NT2/D1 (cell line): ENCODE data around the gene MPIG6B.

Experiments
- DNase-seq: peaks from one replicate; pipeline ENCODE4 v3.0.0-alpha.2; 2011; ENCODE audit warnings: low read depth, low spot score
- H3K27me3 ChIP-seq: 2 replicates; pipeline ENCODE4 v1.6.0; 2011; ENCODE audit warnings: mild to moderate bottlenecking; ENCODE audit not compliant: insufficient read length, insufficient read depth
- H3K36me3 ChIP-seq: 2 replicates; pipeline ENCODE4 v1.6.1; 2011; ENCODE audit warnings: mild to moderate bottlenecking, low read length, mixed read lengths; ENCODE audit not compliant: insufficient read depth, insufficient read length
- H3K4me1 ChIP-seq: 2 replicates; pipeline ENCODE4 v1.5.1; 2011; ENCODE audit not compliant: insufficient read depth, insufficient read length
- H3K4me3 ChIP-seq: 2 replicates; pipeline ENCODE4 v1.5.1; 2011; ENCODE audit warnings: low read depth; ENCODE audit not compliant: insufficient read length
- H3K9ac ChIP-seq: 2 replicates; pipeline ENCODE4 v1.6.0; 2011; ENCODE audit warnings: low read depth; ENCODE audit not compliant: insufficient read length
- H3K9me3 ChIP-seq: 2 replicates; pipeline ENCODE4 v1.5.1; 2011; ENCODE audit warnings: mild to moderate bottlenecking, low read length; ENCODE audit not compliant: insufficient read depth
- SUZ12 ChIP-seq: IDR thresholded peaks from 2 replicates; pipeline ENCODE4 v1.6.1; 2011; ENCODE audit not compliant: insufficient read length, insufficient read depth; ENCODE audit errors: extremely low read depth
- YY1 ChIP-seq: IDR thresholded peaks from 2 replicates; pipeline ENCODE4 v1.6.1; 2011; ENCODE audit not compliant: insufficient read length, insufficient read depth
- ZNF274 ChIP-seq: IDR thresholded peaks from 2 replicates; pipeline ENCODE4 v1.6.1; 2011; ENCODE audit warnings: mild to moderate bottlenecking, low read depth, low read length

The MPIG6B gene

GRCh38 chr6:31717499-31718222 lies 5.5 kb upstream of the MPIG6B start:
- DNase-seq = no peak
- Histone ChIP-seq H3K4me1 (peaks cover 6% of the 10 kb centered on the region), H3K9me3 (no peaks in the 10 kb centered on the region), H3K27me3 (no peaks in the 10 kb centered on the region), H3K4me3 (no peak overlapping the region), H3K36me3 (no peaks in the 10 kb centered on the region), H3K9ac (no peak overlapping the region)
- TF ChIP-seq ZNF274 (no peak), YY1 (no peak), SUZ12 (no peak)

DNA sequence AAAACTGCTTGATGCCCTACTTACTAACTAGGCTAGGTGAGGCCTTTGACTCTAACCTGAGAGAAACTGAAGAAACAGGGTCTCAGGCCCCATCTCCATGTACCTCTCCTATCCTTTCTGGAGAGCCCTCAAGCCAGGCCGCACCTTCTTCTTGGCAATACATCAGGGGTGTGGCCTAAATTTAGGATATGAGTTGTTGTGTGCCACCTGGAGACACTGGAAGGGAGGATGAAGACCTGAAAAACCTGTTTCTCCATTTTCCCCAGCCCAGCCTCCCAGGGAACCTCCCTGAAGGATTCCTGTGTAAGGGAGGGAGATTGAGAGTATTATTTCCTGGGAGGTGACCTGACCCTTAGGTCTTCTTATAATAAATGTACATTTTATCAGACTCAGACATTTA lies 4.9 kb upstream of the MPIG6B start:
- H3K4me1 ChIP-seq = peaks cover 6% of the 10 kb centered on the region
- no peak overlapping the region for H3K9ac ChIP-seq
- no peak overlapping the region for H3K4me3 ChIP-seq
- no peaks in the 10 kb centered on the region for H3K9me3 ChIP-seq
- no peak for DNase-seq
- no peaks in the 10 kb centered on the region for H3K36me3 ChIP-seq
- no peaks in the 10 kb centered on the region for H3K27me3 ChIP-seq
- TF ChIP-seq ZNF274 (no peak), SUZ12 (no peak), YY1 (no peak)

DNA sequence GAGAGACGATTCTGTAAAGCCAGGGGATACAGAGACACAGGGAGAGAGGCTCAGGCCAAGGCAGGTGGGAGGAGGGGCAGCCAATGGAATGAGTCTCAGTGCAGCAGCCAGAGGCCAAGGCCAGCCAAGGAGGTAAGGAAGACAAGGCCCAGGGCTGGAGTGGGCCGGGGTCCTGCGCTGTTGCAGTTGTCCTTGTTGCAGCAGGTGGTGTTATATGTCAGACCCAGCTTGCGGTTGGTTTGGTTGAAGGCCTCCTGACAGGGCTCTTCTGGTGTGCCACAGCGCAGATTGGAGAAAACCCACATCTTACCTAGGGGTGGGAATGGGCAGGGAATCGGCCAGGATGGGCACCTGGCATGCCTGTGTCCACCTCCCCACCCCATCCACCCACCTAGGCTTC lies 4.2 kb upstream of the MPIG6B start:
- H3K36me3 ChIP-seq = peaks cover under 1% of the 10 kb centered on the region
- TF ChIP-seq SUZ12 (no peak), ZNF274 (no peak), YY1 (no peak)
- H3K9me3 ChIP-seq = no peaks in the 10 kb centered on the region
- no peak overlapping the region for H3K4me3 ChIP-seq
- peaks cover 6% of the 10 kb centered on the region for H3K4me1 ChIP-seq
- DNase-seq = no peak
- H3K27me3 ChIP-seq = no peaks in the 10 kb centered on the region
- no peak overlapping the region for H3K9ac ChIP-seq

GRCh38 chr6:31720196-31720770 lies 2.9 kb upstream of the MPIG6B start:
- H3K4me3 ChIP-seq = no peak overlapping the region
- DNase-seq = no peak
- H3K9ac ChIP-seq = no peak overlapping the region
- H3K36me3 ChIP-seq = peaks cover 2% of the 10 kb centered on the region
- no peaks in the 10 kb centered on the region for H3K4me1 ChIP-seq
- H3K27me3 ChIP-seq = no peaks in the 10 kb centered on the region
- H3K9me3 ChIP-seq = no peaks in the 10 kb centered on the region
- TF ChIP-seq ZNF274 (no peak), SUZ12 (no peak), YY1 (no peak)

DNA sequence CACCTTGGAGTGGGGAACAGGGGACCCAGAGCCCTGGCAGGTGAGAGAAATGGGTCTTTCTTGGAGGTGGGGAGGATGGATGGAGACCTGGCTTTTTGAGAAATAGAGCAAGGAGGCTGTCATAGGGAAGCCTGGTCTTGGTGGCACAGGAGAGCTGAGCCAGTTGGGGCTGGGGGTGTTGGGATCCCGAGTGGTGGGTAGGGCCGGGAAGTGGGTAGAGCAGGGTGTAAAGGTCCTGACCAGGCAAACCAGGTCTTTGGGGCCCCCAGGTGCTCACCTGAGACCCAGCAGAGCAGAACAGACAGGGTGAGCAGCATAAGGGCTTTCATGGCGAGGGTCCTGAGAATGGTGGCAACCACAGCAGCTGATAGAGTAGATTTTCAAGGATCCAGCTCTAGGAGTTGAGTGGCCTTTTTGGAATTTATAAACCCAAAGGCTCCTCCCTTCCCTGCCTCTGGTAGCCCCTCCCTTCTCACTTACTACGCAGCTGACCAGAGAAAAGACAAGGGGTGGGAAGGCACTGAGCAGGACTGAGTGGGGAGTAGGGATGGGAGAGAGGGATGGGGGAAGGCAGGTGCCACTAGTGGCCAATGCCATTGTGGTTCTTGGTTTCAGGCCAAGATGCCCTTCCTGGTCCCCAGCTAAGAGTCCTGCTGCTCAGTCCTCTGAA lies 1.7 kb upstream of the MPIG6B start, which contains the start of gene LY6G6C:
Gene LY6G6C, minus strand, starts transcription at position 396 of the 670 bp plus-strand sequence. Its CDS starts 67 bp downstream, at position 329.
- Histone ChIP-seq H3K27me3 (no peaks in the 10 kb centered on the region), H3K9ac (no peak within 1 kb of the TSS), H3K9me3 (no peaks in the 10 kb centered on the region), H3K4me1 (no peaks in the 10 kb centered on the region), H3K36me3 (peaks cover 12% of the 10 kb centered on the region), H3K4me3 (no peak within 1 kb of the TSS)
- no peak for TF ChIP-seq SUZ12
- no peak for TF ChIP-seq YY1
- no peak for TF ChIP-seq ZNF274
- DNase-seq = no peak

DNA sequence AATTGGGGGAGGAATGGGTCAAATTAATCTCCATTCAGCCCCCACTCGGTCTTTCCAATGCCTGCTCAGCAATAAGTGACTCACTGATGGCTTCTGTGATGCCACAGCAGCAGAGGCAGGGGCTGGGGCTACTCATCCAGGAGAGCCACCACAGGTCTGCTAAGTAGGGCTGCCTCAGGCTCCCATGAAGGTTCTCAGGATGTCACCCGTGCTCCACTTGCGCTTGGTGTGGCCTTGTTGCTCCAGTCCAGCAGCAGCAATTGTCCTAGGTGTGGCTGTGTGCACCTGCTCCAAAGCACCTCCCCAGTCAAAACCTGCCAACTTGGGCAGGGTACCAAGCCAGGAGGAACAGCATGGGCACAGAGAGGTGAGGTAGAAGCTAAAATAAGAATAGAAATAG lies 1.0 kb upstream of the MPIG6B start:
- no peak overlapping the region for H3K4me3 ChIP-seq
- H3K4me1 ChIP-seq = no peaks in the 10 kb centered on the region
- DNase-seq = no peak
- no peak for TF ChIP-seq YY1
- no peak for TF ChIP-seq ZNF274
- TF ChIP-seq SUZ12 = no peak
- H3K36me3 ChIP-seq = peaks cover 19% of the 10 kb centered on the region
- no peak overlapping the region for H3K9ac ChIP-seq
- no peaks in the 10 kb centered on the region for H3K9me3 ChIP-seq
- no peaks in the 10 kb centered on the region for H3K27me3 ChIP-seq

DNA sequence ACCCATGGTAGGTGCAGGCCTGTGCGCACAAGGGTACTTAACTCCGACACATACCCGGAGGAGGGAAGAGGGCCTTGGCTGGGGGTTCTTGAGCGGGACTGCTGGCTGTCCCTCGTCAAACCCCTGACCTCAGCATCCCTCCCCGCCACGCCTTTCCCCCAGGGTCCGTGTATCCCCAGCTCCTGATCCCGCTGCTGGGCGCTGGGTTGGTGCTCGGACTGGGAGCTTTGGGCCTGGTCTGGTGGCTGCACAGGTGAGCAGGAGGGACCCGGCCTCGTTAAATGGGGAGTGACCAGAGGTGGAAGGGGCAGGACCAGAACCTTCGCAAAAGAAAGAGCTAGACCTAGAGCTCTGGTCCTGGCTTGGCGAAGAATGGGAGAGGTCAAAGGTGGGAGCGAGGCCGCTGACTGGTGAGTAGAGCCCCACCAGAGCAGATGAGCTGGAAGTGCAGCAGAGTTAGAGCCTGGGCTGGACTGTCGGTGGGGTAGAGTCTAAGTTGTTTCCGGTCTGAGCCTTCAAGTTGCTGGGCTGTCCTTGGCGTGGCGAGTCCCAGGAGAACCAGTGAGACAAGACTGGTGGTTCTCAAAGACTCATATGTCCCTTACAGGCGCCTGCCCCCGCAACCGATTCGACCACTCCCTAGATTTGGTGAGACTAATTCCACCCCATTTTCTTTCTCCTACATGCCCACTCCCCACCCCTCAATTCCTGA lies 963 bp downstream of the MPIG6B start:
- H3K9me3 ChIP-seq = no peaks in the 10 kb centered on the region
- no peak for DNase-seq
- H3K4me3 ChIP-seq = no peak overlapping the region
- no peak for TF ChIP-seq SUZ12
- TF ChIP-seq ZNF274 = no peak
- no peak for TF ChIP-seq YY1
- H3K9ac ChIP-seq = no peak overlapping the region
- peaks cover 37% of the 10 kb centered on the region for H3K36me3 ChIP-seq
- H3K4me1 ChIP-seq = peaks cover 3% of the 10 kb centered on the region
- no peaks in the 10 kb centered on the region for H3K27me3 ChIP-seq
